ENCODE data around the gene GNG4. TPM values are rescaled to one million over a fixed set of nuclear protein-coding genes. Genes with fewer than 3 reads are reported as not detected.
A peak's percentile ranks its signal among the peaks of the same experiment; 100 is the strongest.

The GNG4 gene
- total RNA-seq, 1 donor from 2014 or later = 3.8 TPM

GRCh38 chr1:235625340-235625739 is 24.2 kb downstream of the GNG4 start:
- Histone ChIP-seq H3K27me3 (ENCODE audit: insufficient read depth, low read length) (no peaks in the 10 kb centered on the region), H3K79me2 (ENCODE audit: insufficient read depth, low read length) (no peaks in the 10 kb centered on the region), H3K27ac (ENCODE audit: low read depth, low read length) (no peak overlapping the region), H3K4me2 (ENCODE audit: low read length) (no peak overlapping the region), H3K9me3 (ENCODE audit: insufficient read depth, low read depth, low read length) (no peaks in the 10 kb centered on the region), H2AFZ (ENCODE audit: low read depth, low read length) (no peak overlapping the region), H3K9ac (ENCODE audit: low read length) (no peak overlapping the region), H3K4me1 (ENCODE audit: insufficient read depth, low read length) (peaks cover 6% of the 10 kb centered on the region), H3K36me3 (ENCODE audit: insufficient read depth, low read length) (no peaks in the 10 kb centered on the region), H3K4me3 (ENCODE audit: insufficient read depth, low read depth, low read length) (no peak overlapping the region), H4K20me1 (ENCODE audit: insufficient read depth, low read length) (no peaks in the 10 kb centered on the region)
- no peaks in the 10 kb centered on the region for H3K9me3 Mint-ChIP-seq (ENCODE audit: unreplicated experiment)
- H3K4me1 Mint-ChIP-seq (ENCODE audit: low read depth, unreplicated experiment) = peaks cover 10% of the 10 kb centered on the region
- peaks cover 12% of the 10 kb centered on the region for H3K27me3 Mint-ChIP-seq (ENCODE audit: low read depth, unreplicated experiment)
- H3K36me3 Mint-ChIP-seq (ENCODE audit: low read depth, unreplicated experiment) = no peaks in the 10 kb centered on the region
- no peak overlapping the region for H3K27ac Mint-ChIP-seq (ENCODE audit: unreplicated experiment)
- TF ChIP-seq CTCF (IDR thresholded peaks at IDR 0.05; ENCODE audit: insufficient read depth, low read depth, low read length) (no peak), EZH2 (IDR thresholded peaks at IDR 0.05; ENCODE audit: insufficient read depth, low read length) (no peak)
- FAIRE-seq = no peak
- H3K4me3 Mint-ChIP-seq (ENCODE audit: unreplicated experiment) = no peak overlapping the region
- DNase-seq (ENCODE audit: low read depth) = no peak

- H3K9ac ChIP-seq (ENCODE audit: low read length) = no peak overlapping the region
- no peaks in the 10 kb centered on the region for H3K9me3 ChIP-seq (ENCODE audit: insufficient read depth, low read depth, low read length)
- H3K27ac Mint-ChIP-seq (ENCODE audit: unreplicated experiment) = no peak overlapping the region
- H3K4me2 ChIP-seq (ENCODE audit: low read length) = peak overlapping the region; percentile 6
- no peaks in the 10 kb centered on the region for H3K27me3 ChIP-seq (ENCODE audit: insufficient read depth, low read length)
- no peaks in the 10 kb centered on the region for H3K36me3 ChIP-seq (ENCODE audit: insufficient read depth, low read length)
- no peak overlapping the region for H3K4me3 ChIP-seq (ENCODE audit: insufficient read depth, low read depth, low read length)
- peaks cover 10% of the 10 kb centered on the region for H3K4me1 Mint-ChIP-seq (ENCODE audit: low read depth, unreplicated experiment)
- H2AFZ ChIP-seq (ENCODE audit: low read depth, low read length) = no peak overlapping the region
- H3K27me3 Mint-ChIP-seq (ENCODE audit: low read depth, unreplicated experiment) = peaks cover 12% of the 10 kb centered on the region
- no peak overlapping the region for H3K4me3 Mint-ChIP-seq (ENCODE audit: unreplicated experiment)
- no peak overlapping the region for H3K27ac ChIP-seq (ENCODE audit: low read depth, low read length)
- no peak for TF ChIP-seq CTCF (IDR thresholded peaks at IDR 0.05; ENCODE audit: insufficient read depth, low read depth, low read length)
- no peak for TF ChIP-seq EZH2 (IDR thresholded peaks at IDR 0.05; ENCODE audit: insufficient read depth, low read length)
- H3K36me3 Mint-ChIP-seq (ENCODE audit: low read depth, unreplicated experiment) = no peaks in the 10 kb centered on the region
- no peaks in the 10 kb centered on the region for H3K79me2 ChIP-seq (ENCODE audit: insufficient read depth, low read length)
- no peaks in the 10 kb centered on the region for H3K9me3 Mint-ChIP-seq (ENCODE audit: unreplicated experiment)
- no peak for FAIRE-seq
- DNase-seq (ENCODE audit: low read depth) = peak; percentile 94
- H3K4me1 ChIP-seq (ENCODE audit: insufficient read depth, low read length) = peaks cover 6% of the 10 kb centered on the region
- H4K20me1 ChIP-seq (ENCODE audit: insufficient read depth, low read length) = no peaks in the 10 kb centered on the region
Observed at GRCh38 chr1:235624721-235625333, 24.8 kb downstream of the GNG4 start.

All from astrocyte (in vitro differentiated cells and primary cell).